Measurements from ENCODE around the gene ITSN1.
"Not testable (repeated sequence)": the region's sequence is repeated elsewhere in the genome, so short reads cannot be mapped to it uniquely, and the experiment has no call there.

The ITSN1 gene

DNA sequence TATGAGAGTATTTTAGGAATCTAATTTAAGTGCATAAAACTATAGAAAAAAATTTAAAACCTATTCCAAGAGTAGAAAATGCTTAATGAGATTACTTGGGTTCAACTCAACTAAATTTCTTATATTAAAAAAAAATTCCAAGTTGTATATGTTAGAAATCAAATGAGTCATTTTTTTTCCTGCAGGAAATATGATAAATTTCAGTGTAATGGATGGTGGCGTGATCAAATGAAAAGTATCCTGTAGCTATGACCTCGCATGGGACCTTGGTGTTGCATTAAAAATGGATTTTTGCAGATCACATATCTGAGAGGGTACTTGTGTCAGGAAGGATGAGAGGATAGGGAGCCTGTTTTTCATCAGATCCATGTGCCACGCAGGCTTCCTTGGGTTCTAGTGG, 255.4 kb downstream of the ITSN1 start:
- no peak for DNase-seq

DNA sequence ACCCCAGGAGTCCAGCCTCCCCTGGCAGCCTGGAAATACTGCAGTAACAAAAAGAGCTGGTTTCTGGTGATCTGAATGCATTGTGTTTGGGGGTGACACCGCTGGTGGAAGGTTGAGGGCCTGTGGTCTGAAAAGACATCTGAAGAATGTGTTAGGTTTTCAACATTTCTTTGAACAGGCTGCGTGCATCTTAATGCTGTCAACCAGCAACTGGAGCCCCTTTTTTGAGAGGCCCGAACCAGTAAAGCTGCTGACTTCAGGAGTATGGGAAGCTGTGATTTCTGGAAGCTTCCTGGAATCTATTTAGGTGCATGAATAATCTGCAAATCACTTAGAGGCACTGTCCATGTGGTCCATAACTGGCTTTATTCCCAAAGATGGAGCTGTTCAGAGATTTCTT, 256.3 kb downstream of the ITSN1 start:
- no peak for DNase-seq

DNA sequence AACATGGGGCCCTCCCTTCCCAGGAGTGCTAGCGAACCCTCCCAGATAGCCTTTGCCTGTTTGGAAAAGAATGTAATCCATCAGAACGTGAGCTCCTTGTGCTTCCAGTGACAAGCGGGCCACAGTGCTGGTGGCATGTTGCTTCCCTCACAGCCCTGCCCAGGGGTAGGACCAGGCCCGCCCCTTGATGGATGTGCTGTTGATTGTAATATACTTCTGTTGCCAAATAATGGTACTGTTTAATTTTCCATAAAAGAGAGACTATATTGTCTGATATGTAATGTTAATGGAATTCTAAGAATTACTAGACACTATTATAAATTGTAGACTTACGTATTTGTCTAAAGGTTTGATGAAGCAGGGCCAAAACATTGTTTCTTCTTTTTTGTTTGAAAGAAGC, 256.9 kb downstream of the ITSN1 start:
- DNase-seq, result no peak

DNA sequence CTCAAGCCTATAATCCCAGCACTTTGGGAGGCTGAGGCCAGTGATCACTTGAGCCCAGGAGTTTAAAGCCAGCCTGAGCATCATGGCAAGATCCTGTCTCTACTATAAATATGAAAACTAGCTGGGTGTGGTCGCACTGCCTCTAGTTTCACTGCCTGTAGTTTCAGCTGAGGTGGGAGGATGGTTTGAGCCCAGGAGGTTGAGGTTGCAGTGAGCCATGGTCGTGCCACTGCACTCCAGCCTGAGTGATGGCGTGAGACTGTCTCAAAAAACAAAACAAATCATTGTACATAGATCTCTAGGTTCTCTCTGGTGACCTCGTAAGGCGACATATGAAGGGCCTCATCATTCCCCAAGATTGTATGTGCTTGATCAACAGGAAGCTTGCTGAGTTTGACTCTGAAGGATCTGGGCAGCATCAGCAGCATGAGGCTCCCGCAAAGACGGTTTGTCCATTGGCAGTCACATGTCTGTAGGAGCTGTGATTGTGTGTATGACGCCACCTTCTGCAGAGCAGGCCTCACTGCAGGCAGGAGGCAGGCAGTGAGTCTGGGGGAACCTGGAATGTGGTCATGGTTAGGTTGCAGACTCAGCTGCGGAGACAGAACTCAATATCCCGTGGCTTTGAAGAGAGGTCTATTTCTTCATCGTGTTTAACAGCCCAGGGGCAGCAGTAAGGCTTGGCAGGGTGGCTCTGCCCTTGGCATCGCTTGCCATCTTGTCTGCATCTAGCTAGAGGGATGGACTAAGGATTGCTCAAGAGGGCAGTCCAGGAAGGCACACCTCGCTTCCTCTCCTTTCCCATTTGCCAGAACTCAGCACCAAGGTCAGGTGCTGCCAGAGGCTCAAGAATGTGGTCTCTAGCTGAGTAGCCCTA, 259.3 kb downstream of the ITSN1 start:
- peak; percentile 66 for DNase-seq

DNA sequence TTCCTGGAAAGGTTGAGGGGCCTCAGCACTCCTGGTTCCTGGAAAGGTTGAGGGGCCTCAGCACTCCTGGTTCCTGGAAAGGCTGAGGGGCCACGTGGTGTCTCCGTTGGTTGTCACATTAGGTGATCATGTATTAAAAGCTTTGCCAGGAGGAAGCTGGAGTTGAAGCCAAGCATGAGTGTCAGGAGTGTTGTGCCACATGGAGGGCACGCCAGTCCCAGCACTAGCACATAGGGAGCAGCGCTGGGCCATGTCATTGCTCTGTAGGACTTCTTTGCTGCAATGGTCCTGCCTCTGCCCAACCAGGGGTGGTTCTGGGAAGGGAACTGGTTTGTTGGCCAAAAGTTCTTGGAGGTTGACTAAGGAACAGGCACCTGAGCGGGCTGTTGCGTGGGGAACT, 260.0 kb downstream of the ITSN1 start:
- DNase-seq, result no peak

DNA sequence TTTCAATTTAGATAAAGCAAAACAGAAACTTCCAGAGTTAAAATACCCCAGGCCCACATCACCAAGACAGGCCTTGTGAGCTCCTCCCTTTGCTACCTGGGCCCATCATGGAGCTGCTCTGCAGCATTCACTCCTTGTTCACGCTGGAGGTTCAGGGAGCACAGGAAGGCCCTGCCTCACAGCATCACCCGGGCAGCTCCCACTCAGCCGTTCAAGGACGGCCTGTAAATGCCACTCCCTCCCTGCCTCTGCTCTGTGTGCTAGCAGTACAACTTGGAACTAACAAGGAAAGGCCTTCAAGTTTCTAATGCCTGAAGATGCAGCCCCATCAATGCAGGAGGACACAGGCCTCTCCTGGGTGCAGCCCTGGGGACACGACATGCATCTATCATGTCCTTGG, 261.7 kb downstream of the ITSN1 start:
- DNase-seq, result no peak

DNA sequence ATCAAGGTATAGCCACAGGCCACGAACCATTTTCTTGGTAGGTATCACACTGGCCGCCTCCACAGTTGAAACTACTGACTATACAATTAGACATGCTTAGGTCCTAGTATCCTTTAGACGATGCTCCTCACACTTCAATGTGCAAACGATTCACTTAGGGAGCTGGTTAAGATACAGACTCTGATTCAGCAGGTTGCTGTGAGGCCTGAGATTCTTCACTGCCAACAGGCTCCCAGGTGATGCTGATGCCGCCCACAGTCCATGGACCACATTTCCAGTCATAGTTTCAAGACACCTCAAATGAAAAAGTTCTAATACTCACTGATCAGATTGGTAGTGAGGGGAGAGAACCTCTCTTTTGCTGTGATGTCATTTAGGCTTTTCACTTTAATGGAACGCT, 266.5 kb downstream of the ITSN1 start:
- no peak for DNase-seq

DNA sequence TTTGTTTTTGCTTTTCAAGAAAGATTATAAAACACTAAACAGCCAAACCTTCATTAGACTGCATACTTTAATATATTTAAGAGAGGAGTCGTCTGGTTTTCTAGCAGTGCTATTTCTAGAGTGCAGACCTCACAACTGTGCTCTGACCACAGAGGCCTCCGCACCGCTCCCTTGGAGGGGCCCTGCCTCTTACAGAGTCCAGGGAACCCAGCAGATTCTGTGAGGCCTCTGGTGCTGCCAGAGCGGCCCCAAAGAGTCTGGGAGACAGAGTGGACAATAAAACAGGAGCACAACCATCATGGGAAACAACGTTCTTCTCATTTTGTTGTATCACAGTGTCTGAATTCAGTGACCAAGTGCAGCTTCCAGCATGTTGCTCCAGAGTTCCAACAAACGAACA, 267.5 kb downstream of the ITSN1 start:
- no peak for DNase-seq

DNA sequence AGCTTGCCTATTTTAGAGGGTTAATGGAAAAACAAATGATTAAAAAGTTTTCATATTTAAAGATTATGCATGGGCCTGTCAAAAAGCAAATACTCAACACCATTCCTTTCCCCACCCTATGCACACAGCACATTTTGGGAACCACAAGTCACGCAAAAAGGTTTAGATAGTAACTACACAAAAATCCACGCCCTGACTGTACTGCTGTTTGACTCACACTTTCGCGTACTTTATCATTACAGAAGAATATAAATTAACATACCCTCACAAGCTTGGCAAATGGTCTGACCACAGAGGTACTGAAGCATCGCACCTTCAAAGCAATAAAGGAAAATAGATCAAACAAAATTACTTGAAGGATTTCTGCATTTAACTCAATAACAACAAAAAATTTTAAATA, 271.9 kb downstream of the ITSN1 start:
- peak; percentile 40 for DNase-seq

DNA sequence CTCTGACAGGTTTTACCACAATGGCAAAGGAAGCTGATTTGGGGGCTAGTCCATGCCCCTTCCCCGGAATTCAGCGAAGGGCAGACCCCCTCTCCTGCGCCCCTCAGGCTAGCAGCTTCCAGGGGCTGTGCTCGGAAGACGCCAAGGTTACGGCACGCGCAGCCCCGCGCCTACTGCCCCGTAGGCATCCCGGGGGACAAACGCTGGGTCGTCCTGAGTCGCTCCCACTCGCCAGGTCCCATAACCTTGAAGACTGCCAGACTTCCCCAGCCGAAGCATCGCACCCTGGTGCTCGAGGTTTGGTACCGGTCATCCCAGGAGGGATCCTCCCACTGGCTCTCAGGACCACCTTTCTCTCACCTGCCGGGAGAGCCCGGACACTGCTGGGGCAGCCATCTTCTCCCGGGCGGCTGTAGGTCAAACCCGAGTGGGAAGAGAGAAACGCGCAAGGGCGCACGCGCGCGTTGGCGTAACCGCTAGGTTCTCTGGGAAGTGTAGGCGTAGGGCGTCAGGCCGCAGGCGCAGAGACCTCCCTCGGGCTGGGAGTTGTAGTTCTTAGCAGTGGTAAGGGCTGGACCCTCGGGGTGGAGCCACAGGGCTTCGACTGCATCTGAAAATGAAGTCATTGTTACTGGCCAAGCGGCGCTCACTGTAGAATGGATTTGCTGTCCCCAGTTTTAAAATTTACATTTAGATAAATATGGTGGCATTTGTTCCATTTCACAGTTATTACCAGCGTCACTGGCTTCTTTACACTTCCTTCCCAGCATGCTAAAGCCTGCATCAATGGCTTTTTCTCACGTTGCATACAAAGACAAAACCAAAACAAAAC, 273.3 kb downstream of the ITSN1 start, which contains the start of gene ATP5PO:
TSS of gene ATP5PO (minus strand) at position 437 of the 832 bp plus-strand sequence. CDS start at position 396, 41 bp downstream.
- DNase-seq, result peak; percentile 99

DNA sequence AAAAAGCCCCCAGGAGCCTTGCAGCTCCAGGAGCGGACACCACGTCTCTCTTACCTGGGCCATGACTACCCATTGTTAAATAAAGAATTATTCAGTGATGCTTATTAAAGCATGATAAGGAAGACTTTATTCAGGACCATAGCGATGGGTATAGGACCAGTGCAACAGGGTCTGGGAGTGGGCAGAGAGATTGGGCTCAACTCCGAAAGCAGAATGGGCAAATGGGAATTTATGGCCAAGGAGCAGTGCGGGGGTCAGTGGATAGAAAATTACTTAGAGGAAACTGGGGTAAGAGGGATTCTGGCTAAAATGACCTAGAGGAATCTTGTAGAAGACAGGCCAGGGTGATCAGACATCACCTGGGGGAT, 273.9 kb downstream of the ITSN1 start:
- DNase-seq, result no peak

DNA sequence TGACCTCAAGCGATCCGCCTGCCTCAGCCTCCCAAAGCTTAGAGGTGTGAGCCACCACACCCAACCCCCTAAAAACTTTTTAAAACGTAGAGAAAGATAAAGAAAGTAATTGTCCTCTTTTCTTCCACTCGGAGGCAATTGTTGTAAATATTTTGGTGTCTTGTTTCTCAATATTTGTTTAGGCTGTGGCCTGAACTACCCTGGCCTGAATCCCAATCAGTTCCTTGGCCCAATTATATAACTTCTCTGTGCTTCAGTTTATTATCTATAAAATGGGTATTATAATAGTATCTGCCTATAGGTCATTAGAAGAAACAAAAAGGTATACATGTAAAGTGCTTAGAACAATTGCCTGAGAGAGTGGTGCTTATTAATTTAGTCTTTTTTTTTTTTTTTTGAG, 275.1 kb downstream of the ITSN1 start:
- no peak for DNase-seq

DNA sequence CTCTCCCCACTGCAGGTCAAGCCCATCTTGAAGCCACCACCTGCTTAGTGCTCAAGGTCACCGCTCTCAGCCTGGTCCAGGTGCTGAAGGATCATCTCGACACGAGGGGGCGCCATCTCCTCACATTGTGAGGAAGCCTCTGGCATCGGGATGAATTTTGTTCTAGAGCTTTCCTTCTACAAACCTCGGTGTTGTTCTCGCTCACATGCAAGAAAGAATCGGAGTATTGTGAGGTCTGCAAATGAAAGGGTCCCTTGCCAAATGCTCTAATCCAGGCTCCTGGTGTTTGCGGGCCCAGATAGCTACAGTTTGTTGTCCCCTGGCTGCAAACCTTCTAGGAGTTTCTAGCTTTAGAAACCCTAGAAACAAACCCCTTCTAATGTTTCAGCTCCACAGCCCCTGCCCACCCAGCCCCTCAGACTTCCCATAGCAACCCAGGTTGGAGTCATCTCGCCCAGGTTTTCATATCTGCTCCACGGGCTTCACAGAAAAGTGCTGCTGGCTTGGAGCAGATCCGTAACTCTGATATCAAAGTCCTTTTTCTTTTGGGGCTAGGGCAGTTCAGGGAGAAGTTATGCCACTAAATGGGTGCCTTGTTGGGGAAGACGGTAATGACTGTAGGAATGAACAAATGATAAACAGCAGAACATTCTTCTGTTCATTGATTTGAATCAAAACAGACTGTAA, 281.9 kb downstream of the ITSN1 start:
- DNase-seq, result peak; percentile 96

DNA sequence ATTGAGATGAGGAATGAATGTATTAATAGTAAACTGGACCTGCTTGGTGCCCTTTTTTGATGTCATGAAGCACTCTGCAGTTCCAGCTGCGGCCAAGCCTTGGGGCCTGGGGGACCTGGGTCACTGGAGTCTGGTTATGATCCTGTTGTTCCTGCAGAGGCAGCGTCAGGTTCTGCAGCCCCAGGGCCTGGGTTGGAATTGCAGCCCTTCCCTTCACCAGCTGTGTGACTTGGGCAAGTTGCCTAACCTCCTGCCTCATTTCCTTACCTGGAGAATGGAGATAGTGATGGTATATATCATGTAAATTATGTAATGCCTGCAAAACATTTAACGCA, 282.4 kb downstream of the ITSN1 start:
- DNase-seq, result no peak

DNA sequence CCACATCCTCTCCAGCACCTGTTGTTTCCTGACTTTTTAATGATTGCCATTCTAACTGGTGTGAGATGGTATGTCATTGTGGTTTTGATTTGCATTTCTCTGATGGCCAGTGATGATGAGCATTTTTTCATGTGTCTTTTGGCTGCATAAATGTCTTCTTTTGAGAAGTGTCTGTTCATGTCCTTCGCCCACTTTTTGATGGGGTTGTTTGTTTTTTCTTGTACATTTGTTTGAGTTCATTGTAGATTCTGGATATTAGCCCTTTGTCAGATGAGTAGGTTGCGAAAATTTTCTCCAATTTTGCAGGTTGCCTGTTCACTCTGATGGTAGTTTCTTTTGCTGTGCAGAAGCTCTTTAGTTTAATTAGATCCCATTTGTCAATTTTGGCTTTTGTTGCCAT, 283.9 kb downstream of the ITSN1 start:
- not testable (repeated sequence) for DNase-seq

DNA sequence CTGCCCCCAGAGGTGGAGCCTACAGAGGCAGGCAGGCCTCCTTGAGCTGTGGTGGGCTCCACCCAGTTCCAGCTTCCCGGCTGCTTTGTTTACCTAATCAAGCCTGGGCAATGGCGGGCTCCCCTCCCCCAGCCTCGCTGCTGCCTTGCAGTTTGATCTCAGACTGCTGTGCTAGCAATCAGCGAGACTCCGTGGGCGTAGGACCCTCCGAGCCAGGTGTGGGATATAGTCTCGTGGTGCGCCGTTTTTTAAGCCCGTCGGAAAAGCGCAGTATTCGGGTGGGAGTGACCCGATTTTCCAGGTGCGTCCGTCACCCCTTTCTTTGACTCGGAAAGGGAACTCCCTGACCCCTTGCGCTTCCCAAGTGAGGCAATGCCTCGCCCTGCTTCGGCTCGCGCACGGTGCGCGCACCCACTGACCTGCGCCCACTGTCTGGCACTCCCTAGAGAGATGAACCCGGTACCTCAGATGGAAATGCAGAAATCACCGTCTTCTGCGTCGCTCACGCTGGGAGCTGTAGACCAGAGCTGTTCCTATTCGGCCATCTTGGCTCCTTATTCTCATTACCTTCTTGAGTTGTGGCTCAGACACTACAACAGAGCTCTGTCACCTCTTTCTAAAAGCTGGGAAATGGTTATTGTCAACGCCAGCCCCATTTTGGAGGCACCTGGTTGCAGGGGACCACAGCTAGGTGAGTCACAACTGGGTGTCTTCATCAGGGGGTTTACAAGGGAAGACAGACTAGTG, 288.9 kb downstream of the ITSN1 start:
- DNase-seq, result not testable (repeated sequence)

DNA sequence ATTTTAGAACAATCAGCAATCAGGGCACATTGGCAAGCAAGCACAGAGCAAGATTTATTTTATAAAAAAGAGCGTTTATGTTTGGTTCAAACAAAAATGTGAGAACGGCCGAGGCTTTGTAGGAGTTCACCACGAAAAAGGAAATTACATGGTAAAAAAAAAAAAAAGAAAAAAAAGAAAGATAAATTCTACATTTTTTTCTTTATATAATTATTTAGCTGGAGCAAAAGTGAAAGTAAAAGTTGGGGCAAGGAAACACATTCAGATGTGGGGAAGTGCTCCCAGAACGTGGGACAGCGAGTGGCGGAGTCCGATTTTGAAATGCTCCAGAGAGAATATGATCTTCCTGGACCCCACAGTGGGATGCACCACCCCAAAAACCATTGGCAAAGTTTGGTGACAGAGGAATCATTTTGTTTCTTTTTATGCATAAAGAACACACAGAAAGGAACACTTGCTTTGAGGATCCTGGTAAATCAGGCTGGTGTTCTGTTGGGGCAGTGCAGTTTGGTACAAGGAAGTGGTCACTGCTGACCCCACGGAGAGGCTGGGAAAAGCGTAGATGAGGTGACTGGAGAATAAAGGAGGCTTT, 289.6 kb downstream of the ITSN1 start:
- peak; percentile 47 for DNase-seq

DNA sequence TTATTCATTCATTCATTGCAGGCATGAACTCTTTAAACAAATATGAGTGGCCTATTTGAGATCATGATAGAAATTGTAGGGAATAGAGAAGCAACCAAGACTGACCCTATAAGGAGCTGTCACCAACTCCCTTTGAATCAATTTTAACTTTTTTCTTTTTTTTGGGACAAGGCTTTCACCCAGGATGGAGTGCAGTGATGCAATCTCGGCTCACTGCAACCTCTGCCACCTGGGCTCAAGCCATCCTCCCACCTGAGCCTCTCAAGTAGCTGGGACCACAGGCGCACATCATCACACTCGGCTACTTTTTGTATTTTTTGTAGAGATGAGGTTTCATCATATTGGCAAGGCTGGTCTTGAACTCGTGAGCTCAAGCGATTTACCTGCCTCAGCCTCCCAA, 290.4 kb downstream of the ITSN1 start:
- DNase-seq, result no peak

DNA sequence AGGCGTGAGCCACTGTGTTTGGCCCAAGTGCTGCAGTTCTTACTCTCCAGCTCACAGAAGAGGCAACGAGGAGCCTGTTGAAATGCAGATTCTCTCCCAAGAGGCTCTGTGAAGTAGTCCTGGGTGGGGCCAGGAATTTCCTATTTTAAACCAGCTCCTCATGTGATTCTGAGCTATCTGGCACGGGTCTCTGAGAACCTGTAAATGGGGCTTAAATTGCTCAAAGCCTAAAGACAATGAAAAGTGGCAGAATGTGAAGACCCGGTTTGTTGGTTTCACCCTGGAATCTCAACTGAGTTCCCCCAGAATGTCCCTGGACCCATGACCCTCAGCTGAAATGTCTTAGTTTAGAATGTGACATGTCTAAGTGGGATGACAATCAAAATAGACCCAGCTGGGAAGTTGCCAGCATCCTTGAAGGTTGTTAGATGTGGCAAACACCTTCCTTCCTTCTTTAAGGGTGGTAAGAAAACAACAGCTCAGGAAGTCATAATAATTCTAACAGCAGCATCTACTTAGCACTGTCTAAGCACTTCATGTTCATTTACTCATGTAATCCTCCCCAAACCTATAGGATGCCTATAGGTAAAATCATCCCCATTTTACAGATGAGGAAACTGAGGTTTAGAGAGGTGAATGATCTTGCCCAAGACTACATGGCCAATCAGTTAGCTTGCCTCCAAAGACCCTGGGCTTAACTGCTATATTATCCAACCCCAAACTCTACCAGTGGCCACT, 294.2 kb downstream of the ITSN1 start:
- no peak for DNase-seq

DNA sequence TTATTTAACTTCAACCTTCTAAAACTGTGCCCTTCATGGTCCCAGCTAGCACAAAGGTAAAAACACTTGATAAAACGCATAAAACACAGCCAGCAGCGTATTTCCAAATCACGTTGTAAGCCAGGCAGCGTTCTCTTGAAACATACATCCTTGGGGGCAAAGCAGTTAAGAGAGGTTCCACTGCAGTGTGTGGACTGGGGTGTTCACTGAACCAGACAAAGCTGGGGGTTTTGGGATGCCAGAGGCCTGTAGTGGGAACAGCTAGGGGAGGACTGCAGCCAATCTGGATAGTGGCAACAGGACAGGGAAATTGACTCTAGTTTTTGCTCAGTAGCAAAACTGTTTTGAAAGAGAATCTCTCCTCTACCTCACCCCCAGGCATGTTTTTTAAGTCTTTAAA, 294.8 kb downstream of the ITSN1 start:
- DNase-seq, result no peak

DNA sequence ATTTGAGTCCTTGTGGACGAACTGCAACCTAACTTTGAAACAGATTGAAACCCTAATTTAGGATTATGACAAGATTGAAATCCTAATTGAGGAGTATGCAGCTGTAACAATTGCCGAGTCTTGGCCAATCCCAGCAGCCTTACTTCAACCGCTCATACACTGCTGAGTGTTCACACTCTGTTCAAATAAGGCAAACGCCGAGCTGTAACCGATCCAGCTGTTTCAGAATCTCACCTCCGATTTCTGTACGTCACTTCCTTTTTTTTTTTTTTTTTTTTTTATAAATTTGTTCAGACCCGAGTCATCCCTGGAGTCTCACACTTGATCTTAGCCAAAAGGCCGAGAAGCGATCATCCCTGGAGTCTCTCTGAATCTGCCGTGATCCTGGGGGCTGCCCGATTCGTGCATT, 295.6 kb downstream of the ITSN1 start:
- no peak for DNase-seq

DNA sequence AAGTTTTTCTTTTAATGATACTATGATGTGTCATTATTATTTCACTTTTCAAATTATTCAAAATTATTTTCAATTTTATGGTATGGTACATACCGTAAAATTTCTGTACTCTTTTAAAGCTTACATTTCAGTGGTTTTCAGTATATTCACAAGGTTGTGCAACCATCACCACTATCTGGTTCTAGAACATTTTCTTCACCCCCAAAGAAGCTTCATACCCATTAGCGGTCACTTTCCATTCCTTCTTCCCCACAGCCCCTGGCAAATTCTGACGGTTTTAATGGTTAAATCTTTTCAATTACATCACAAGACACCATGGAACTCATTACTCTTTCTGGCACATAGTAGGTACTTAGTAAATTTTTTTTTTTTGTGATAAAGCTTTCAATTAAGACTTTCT, 296.1 kb downstream of the ITSN1 start:
- DNase-seq, result no peak
